K562 (cell line): ENCODE measurements around the gene TBXA2R. TPM values are rescaled to one million over a fixed set of nuclear protein-coding genes. Genes with fewer than 3 reads are reported as not detected.

Source experiments
- BDP1 ChIP-seq: IDR thresholded peaks from 3 replicates; pipeline ENCODE4 v1.6.1; 2011; ENCODE audit not compliant: insufficient read length, insufficient read depth
- COPS2 ChIP-seq: fragments of 450-650 bp; conservative IDR thresholded peaks from 2 replicates; pipeline ENCODE4 v1.6.1; 2016; ENCODE audit warnings: mild to moderate bottlenecking, moderate library complexity
- HIVEP1 ChIP-seq: fragments of 250-450 bp; sonication (Bioruptor Pico); IDR thresholded peaks from 2 replicates; pipeline ENCODE4 v1.4.0; 2020; ENCODE audit warnings: mild to moderate bottlenecking
- KLF1 ChIP-seq: fragments of 450-650 bp; IDR thresholded peaks from 2 replicates; pipeline ENCODE4 v1.6.1; 2016; ENCODE audit warnings: missing genetic modification characterization, missing compliant biosample characterization
- KLF10 ChIP-seq: fragments of 250-450 bp; sonication (Bioruptor Pico); IDR thresholded peaks from 2 replicates; pipeline ENCODE4 v1.6.1; 2021; ENCODE audit warnings: matching md5 sums
- MYNN ChIP-seq, 2 experiments: sonication (generic); formaldehyde crosslinking in 1 of 2; IDR thresholded peaks; 2 replicates each; pipeline versions ENCODE4 v1.5.0 to v1.6.1; 2016 to 2020; ENCODE audit warnings: antibody characterized with exemption in 1 of 2, missing genetic modification reagents in 1 of 2
- POLR2A ChIP-seq: fragments of 450-650 bp; conservative IDR thresholded peaks from 2 replicates; pipeline ENCODE4 v1.6.1; 2016
- PPARD ChIP-seq: fragments of 250-450 bp; sonication (Bioruptor Pico); IDR thresholded peaks from 2 replicates; pipeline ENCODE4 v1.8.0; 2022; ENCODE audit warnings: inconsistent platforms, mild to moderate bottlenecking, moderate library complexity
- RBM25 ChIP-seq: fragments of 200-400 bp; formaldehyde crosslinking; IDR thresholded peaks from 2 replicates; pipeline ENCODE4 v1.6.1; 2018; ENCODE audit warnings: low read length, low read depth, moderate library complexity; ENCODE audit not compliant: severe bottlenecking
- RNF2 ChIP-seq: sonication (generic); IDR thresholded peaks from 2 replicates; pipeline ENCODE4 v1.6.1; 2016
- SREBF2 ChIP-seq: sonication (generic); formaldehyde crosslinking; IDR thresholded peaks from 2 replicates; pipeline ENCODE4 v1.4.0; 2020; ENCODE audit warnings: mild to moderate bottlenecking, missing genetic modification reagents
- SRSF7 ChIP-seq: fragments of 200-400 bp; formaldehyde crosslinking; optimal IDR thresholded peaks from 2 replicates; pipeline ENCODE3; 2017; ENCODE audit warnings: mild to moderate bottlenecking, low read depth, low read length
- THRAP3 ChIP-seq: fragments of 450-650 bp; IDR thresholded peaks from 2 replicates; pipeline ENCODE4 v1.6.1; 2016; ENCODE audit warnings: mild to moderate bottlenecking, inconsistent platforms, borderline replicate concordance
- TRIM28 ChIP-seq: fragments of 450-650 bp; IDR thresholded peaks from 2 replicates; pipeline ENCODE4 v1.6.1; 2017
- ZNF175 ChIP-seq: fragments of 200-800 bp; sonication (Bioruptor generic); IDR thresholded peaks from 2 replicates; pipeline ENCODE4 v1.6.1; 2016; ENCODE audit warnings: low read depth, mild to moderate bottlenecking, missing genetic modification characterization, missing compliant biosample characterization
- ZNF184 ChIP-seq: sonication (generic); formaldehyde crosslinking; IDR thresholded peaks from 2 replicates; pipeline ENCODE4 v1.5.0; 2020; ENCODE audit warnings: missing genetic modification reagents
- ZNF41 ChIP-seq: fragments of 250-450 bp; sonication (Bioruptor Pico); conservative IDR thresholded peaks from 2 replicates; pipeline ENCODE4 v1.4.0; 2020; ENCODE audit warnings: mild to moderate bottlenecking
- ZNF785 ChIP-seq: fragments of 250-450 bp; sonication (Bioruptor Pico); IDR thresholded peaks from 2 replicates; pipeline ENCODE4 v1.4.0; 2020; ENCODE audit warnings: mild to moderate bottlenecking
- polyA plus RNA-seq, 8 experiments: library from polyadenylated mRNA; depleted of rRNA in 4 of 8; stranded (reverse) in 5 of 8; unstranded in 3 of 8; fragments of >200 nt; fragmentation: Nextera tagmentation in 2 of 8; fragmentation: Illumina TruSeq in 1 of 8; extraction: Ambion mirVana in 2 of 8; extraction: Trizol in 1 of 8; gene quantifications; 2 replicates each; pipeline versions ENCODE4 v1.2.1 to v1.2.3, GENCODE V29; 2011 to 2014; ENCODE audit warnings: inconsistent platforms in 1 of 8, missing spikeins in 1 of 8
- total RNA-seq, 7 experiments: library from RNA; depleted of rRNA in 6 of 7; stranded (reverse); fragments of >200 nt in 6 of 7; fragmentation: Illumina TruSeq in 2 of 7; extraction: Trizol in 2 of 7; gene quantifications; 2 replicates each; pipeline versions ENCODE4 v1.2.1 to v1.2.3, GENCODE V29; 2011 to 2021; ENCODE audit warnings: low replicate concordance in 1 of 7
- TF ChIP-seq, protein P1 (sequence below): fragments of 450-650 bp; IDR thresholded peaks from 2 replicates; pipeline ENCODE4 v1.6.1; 2016; ENCODE audit warnings: antibody characterized with exemption
- TF ChIP-seq, protein P2 (sequence below): fragments of 450-650 bp; formaldehyde crosslinking; IDR thresholded peaks from 2 replicates; pipeline ENCODE4 v1.4.0; 2020; ENCODE audit warnings: mild to moderate bottlenecking, moderate library complexity
- TF ChIP-seq, protein P3 (sequence below), 2 experiments: IDR thresholded peaks; 2 replicates each; pipeline ENCODE4 v1.6.1; 2011; ENCODE audit warnings: borderline replicate concordance in 1 of 2, control low read depth in 1 of 2, low read depth in 1 of 2, low read length in 1 of 2, mild to moderate bottlenecking in 1 of 2, mixed read lengths in 1 of 2, moderate library complexity in 1 of 2; ENCODE audit not compliant: insufficient read depth in 1 of 2, insufficient read length in 1 of 2, poor library complexity in 1 of 2, severe bottlenecking in 1 of 2; ENCODE audit errors: extremely low read depth in 1 of 2
- TF ChIP-seq, protein P4 (sequence below): sonication (generic); formaldehyde crosslinking; IDR thresholded peaks from 2 replicates; pipeline ENCODE4 v1.8.0; 2022; ENCODE audit warnings: mild to moderate bottlenecking, low read depth, missing genetic modification reagents
- TF ChIP-seq, protein P5 (sequence below): fragments of 450-650 bp; formaldehyde crosslinking; IDR thresholded peaks from 2 replicates; pipeline ENCODE4 v1.4.0; 2020; ENCODE audit warnings: mild to moderate bottlenecking, mixed read lengths

Gene TBXA2R
- total and polyA plus RNA-seq, 9 of the 15 experiments (the other 6 are each of a cell fraction or from before 2014, with no cell fraction given), result 1.5 to 24.0 (median 2.8) TPM

DNA sequence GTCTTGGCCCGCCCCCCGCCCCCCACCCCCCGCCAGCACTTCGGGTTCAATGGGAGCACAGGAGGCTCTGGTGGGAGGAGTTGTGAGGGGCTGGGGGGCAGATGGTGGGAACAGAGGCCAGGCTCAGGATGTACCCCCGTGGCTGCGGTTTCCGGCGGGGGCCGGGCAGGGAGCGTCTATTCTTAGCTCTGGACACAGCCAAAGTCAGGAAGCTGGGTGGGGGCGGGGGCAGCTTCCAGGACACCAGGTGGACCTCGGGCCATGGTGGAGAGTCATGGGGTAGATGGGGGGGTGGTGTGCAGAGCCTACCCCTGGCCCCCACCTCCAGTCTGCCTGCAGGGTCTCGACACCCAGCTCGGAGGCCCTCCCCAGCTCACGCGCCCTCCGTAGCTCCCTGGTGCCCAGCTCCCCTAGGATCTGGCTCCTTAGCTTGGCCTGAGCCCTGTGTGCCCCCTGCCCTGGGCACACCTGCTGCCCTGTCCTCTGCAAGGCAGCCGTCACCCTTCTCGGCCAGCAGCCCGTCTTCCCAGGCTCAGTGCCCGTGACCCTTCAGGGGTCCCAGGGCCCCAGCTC, 2.2 kb upstream of the TBXA2R start (continued):
- TF ChIP-seq RBM25, result no peak
- no peak for TF ChIP-seq BDP1
- 0 out of 2 replicates have a peak, but pooled peaks have one; percentile 14 for TF ChIP-seq RNF2
- TF ChIP-seq, protein P1, sequence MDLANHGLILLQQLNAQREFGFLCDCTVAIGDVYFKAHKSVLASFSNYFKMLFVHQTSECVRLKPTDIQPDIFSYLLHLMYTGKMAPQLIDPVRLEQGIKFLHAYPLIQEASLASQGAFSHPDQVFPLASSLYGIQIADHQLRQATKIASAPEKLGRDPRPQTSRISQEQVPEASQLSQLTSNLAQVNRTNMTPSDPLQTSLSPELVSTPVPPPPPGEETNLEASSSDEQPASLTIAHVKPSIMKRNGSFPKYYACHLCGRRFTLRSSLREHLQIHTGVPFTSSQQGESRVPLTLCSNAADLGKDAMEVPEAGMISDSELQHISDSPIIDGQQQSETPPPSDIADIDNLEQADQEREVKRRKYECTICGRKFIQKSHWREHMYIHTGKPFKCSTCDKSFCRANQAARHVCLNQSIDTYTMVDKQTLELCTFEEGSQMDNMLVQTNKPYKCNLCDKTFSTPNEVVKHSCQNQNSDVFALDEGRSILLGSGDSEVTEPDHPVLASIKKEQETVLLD, result peak; percentile 47; the same call in 1 of the 2 replicates
- TF ChIP-seq KLF10, result no peak
- TF ChIP-seq, protein P2, sequence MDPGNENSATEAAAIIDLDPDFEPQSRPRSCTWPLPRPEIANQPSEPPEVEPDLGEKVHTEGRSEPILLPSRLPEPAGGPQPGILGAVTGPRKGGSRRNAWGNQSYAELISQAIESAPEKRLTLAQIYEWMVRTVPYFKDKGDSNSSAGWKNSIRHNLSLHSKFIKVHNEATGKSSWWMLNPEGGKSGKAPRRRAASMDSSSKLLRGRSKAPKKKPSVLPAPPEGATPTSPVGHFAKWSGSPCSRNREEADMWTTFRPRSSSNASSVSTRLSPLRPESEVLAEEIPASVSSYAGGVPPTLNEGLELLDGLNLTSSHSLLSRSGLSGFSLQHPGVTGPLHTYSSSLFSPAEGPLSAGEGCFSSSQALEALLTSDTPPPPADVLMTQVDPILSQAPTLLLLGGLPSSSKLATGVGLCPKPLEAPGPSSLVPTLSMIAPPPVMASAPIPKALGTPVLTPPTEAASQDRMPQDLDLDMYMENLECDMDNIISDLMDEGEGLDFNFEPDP (CRISPR knock-in tag), result no peak
- TF ChIP-seq, protein P3, sequence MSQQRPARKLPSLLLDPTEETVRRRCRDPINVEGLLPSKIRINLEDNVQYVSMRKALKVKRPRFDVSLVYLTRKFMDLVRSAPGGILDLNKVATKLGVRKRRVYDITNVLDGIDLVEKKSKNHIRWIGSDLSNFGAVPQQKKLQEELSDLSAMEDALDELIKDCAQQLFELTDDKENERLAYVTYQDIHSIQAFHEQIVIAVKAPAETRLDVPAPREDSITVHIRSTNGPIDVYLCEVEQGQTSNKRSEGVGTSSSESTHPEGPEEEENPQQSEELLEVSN (IDR thresholded peaks at IDR 0.05; ENCODE audit: borderline replicate concordance in 1 of 2, extremely low read depth in 1 of 2, insufficient read depth in 1 of 2, insufficient read length in 1 of 2, low read depth in 1 of 2, low read length in 1 of 2, poor library complexity in 1 of 2, severe bottlenecking in 1 of 2), result peak in 1 of 2 experiments; percentile 24
- TF ChIP-seq, protein P4, sequence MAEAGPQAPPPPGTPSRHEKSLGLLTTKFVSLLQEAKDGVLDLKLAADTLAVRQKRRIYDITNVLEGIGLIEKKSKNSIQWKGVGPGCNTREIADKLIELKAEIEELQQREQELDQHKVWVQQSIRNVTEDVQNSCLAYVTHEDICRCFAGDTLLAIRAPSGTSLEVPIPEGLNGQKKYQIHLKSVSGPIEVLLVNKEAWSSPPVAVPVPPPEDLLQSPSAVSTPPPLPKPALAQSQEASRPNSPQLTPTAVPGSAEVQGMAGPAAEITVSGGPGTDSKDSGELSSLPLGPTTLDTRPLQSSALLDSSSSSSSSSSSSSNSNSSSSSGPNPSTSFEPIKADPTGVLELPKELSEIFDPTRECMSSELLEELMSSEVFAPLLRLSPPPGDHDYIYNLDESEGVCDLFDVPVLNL (CRISPR knock-in tag), result no peak
- TF ChIP-seq SREBF2, result no peak
- TF ChIP-seq ZNF785, result no peak
- TF ChIP-seq, protein P5, sequence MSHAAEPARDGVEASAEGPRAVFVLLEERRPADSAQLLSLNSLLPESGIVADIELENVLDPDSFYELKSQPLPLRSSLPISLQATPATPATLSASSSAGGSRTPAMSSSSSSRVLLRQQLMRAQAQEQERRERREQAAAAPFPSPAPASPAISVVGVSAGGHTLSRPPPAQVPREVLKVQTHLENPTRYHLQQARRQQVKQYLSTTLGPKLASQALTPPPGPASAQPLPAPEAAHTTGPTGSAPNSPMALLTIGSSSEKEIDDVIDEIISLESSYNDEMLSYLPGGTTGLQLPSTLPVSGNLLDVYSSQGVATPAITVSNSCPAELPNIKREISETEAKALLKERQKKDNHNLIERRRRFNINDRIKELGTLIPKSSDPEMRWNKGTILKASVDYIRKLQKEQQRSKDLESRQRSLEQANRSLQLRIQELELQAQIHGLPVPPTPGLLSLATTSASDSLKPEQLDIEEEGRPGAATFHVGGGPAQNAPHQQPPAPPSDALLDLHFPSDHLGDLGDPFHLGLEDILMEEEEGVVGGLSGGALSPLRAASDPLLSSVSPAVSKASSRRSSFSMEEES, result no peak
- no peak for TF ChIP-seq HIVEP1 (CRISPR knock-in tag)
- TF ChIP-seq PPARD (CRISPR knock-in tag), result no peak
- no peak for TF ChIP-seq COPS2
- TF ChIP-seq MYNN (IDR thresholded peaks at IDR 0.05), result no peak
- no peak for TF ChIP-seq MYNN (CRISPR knock-in tag; IDR thresholded peaks at IDR 0.05)
- TF ChIP-seq ZNF175 (CRISPR knock-in tag), result no peak
- TF ChIP-seq POLR2A, result no peak
- no peak for TF ChIP-seq SRSF7
- TF ChIP-seq TRIM28, result no peak
- no peak for TF ChIP-seq ZNF41 (CRISPR knock-in tag)
- TF ChIP-seq THRAP3, result no peak
- no peak for TF ChIP-seq ZNF184 (CRISPR knock-in tag)
- TF ChIP-seq KLF1 (tag), result no peak
